Omental fat pad (tissue), 4 donors: Measurements from ENCODE around the gene ATRNL1. TPM values are rescaled to one million over a fixed set of nuclear protein-coding genes. Genes with fewer than 3 reads are reported as not detected.

ENCODE experiments used
- ATAC-seq: fragments of 150-250 bp; one replicate; pipeline ENCODE4 v1.9.1; 2016; ENCODE audit warnings: mild to moderate bottlenecking, moderate library complexity; ENCODE audit not compliant: low FRiP score
- DNase-seq: peaks from one replicate; pipeline ENCODE4 v3.0.0-alpha.2; 2019; ENCODE audit warnings: low spot score
- total RNA-seq, 4 donors: library from RNA; depleted of rRNA; stranded (reverse); fragments of >200 nt; gene quantifications; one replicate each; pipeline ENCODE4 v1.1.0, GENCODE V29; 2016
- TF ChIP-seq, protein P1 (sequence below), 3 donors: fragments of 450-650 bp; IDR thresholded peaks; one replicate each; pipeline ENCODE4 v1.5.1; 2016 to 2017; ENCODE audit warnings: antibody characterized with exemption in 3 of 3, mild to moderate bottlenecking in 3 of 3, moderate library complexity in 2 of 3

The ATRNL1 gene
- total RNA-seq, 4 donors from 2014 or later, result 2.5 to 19.0 (median 4.6) TPM

DNA sequence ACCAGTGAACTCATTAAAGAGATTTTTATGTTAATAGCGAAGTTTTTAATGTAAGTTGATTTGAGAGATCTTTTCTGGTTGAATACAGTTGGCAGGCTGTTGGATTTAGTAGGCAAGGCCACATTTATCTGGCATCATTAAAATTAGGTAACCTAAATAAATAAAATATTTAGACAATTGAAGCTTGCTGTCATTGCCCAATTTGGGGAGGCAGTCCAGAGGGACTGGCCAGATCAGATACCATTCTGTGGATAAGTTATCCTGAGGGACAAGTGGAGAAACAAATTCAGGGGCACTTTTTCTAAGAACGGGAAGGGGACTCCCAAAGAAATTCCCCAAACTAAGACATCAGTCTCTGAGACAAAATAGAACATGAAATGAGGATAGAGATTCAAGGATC lies 782.0 kb downstream of the ATRNL1 start:
- no peak for ATAC-seq
- DNase-seq, result no peak
- TF ChIP-seq, protein P1, sequence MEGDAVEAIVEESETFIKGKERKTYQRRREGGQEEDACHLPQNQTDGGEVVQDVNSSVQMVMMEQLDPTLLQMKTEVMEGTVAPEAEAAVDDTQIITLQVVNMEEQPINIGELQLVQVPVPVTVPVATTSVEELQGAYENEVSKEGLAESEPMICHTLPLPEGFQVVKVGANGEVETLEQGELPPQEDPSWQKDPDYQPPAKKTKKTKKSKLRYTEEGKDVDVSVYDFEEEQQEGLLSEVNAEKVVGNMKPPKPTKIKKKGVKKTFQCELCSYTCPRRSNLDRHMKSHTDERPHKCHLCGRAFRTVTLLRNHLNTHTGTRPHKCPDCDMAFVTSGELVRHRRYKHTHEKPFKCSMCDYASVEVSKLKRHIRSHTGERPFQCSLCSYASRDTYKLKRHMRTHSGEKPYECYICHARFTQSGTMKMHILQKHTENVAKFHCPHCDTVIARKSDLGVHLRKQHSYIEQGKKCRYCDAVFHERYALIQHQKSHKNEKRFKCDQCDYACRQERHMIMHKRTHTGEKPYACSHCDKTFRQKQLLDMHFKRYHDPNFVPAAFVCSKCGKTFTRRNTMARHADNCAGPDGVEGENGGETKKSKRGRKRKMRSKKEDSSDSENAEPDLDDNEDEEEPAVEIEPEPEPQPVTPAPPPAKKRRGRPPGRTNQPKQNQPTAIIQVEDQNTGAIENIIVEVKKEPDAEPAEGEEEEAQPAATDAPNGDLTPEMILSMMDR (IDR thresholded peaks at IDR 0.05), result no peak

DNA sequence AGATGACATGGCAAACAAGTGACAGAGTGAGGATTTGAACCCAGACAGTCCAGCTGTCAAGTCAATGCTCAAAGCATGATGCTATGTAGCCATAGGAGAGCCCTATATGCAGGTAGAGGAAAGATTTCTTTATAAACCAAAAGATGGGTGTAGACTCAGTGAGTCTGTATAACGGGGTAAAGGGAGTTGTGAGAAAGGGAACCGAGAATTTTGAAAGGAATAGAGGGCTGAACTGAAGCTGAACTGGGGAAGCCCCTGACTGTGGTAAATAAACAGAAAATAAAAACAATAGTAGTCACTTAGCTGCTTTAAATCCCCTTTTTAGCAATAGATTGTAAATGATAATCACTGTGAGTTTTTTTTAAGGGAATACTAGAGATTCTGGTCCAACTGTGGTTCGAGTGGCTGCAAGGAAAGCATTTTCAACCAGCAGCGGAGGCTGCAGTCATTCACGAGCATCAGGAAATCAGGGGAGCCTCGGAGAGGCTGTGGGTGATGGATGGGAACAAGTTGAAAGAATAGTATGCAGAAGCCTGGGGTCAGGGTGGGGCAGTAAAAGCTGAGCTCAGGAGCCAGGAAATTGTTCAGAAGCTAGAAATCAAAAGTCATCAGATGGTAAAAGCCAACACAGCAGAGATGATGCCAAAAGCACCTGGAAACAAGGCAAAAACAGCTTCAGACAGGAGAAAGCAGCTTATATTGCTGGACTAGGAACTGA lies 786.4 kb downstream of the ATRNL1 start:
- no peak for ATAC-seq
- TF ChIP-seq, protein P1 (IDR thresholded peaks at IDR 0.05), result no peak
- DNase-seq, result no peak

DNA sequence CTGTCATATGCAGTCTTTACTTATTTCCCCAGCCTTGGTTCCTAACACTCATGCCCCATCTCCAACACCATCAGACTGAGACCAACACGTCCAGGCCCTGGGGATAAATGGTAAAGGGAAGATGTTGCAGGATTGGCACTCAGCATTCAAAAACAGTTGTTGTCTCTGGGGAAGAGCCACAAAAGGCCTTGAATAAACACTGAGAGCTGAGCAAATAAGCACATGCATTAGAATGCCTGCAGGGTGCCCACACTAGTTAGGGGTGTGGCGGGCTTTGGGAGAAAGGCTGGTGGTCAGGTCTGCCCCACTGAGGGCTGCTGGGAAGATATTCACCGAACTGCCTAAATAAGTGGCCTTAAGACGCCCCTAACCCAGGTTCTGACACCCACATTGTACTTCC lies 788.9 kb downstream of the ATRNL1 start:
- ATAC-seq, result no peak
- TF ChIP-seq, protein P1 (IDR thresholded peaks at IDR 0.05), result no peak
- no peak for DNase-seq

DNA sequence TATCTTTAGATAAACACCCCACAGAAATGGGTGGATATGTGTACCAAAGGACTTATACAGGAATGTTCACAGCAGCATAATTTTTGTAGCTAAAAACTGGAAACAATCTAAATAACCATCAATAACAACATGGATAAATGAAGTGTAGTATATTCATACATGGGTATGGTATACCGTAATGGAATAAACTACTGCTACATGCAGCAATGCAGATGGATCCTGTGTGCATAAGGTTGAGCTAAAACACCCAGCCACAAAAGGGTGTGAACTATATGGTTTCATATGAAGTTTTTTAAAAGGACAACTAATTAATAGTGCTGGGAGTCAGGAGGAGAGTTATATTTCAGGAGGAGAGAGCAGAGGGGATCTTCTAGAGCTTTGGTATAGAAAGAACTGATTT lies 790.2 kb downstream of the ATRNL1 start:
- TF ChIP-seq, protein P1 (IDR thresholded peaks at IDR 0.05), result no peak
- DNase-seq (no peak), ATAC-seq (no peak)

DNA sequence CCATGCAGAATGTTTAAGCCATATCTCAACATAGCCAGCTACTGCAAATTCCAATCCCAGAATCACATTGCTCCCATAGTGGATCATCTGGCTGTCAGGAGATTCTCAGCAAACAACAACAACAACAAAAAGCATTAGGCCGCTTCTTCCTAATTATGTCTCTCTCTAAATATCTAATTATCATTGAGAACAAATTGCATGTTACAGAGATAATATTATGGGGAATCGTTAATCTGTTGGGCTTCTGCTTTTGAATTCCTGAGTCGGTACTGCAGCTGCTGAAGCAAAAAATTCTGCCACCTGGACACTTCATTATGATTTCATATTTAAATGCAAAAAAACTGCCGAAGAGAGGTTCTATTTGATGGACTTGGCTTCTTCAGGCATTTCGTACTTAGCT lies 791.2 kb downstream of the ATRNL1 start:
- DNase-seq (no peak), ATAC-seq (no peak)
- TF ChIP-seq, protein P1 (IDR thresholded peaks at IDR 0.05), result no peak

DNA sequence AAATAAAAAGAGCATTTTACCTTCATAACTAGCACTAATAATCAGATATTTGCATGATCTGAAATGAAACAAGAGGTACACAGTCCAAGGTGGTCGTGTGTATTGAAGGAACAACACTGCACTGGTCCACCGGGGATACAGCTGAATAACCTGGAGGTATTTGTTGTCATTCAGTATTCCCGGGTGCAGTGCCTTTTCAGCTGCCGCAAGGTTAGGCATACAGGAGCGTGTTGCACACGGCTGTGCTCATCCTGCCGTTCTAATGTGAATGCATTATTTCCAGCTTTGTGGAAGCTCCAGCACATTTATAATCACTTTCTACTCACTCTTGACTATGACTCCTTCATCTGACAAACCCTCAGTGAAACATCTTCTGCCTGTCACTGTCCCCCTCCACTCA lies 802.0 kb downstream of the ATRNL1 start:
- DNase-seq (no peak), ATAC-seq (no peak)
- TF ChIP-seq, protein P1 (IDR thresholded peaks at IDR 0.05), result no peak

DNA sequence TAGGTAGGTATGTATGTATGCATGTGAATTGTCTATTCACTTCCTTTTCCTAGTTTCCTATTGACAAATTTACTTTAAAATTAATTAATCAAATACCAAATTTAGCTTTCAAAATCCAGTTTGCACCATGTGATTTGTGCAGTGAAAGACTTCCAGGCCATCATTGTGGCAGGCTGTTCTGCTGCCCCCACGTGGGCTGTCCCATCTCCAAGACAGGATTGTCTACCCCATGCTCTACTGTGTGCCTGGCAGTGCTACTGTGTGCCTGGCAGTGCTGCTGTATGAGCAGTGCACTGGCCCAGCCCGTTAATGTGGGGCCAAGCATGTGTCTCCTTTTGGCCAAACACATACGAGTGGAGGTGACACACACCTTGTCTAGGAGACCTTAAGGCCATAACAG lies 805.1 kb downstream of the ATRNL1 start:
- no peak for DNase-seq
- ATAC-seq, result no peak
- TF ChIP-seq, protein P1 (IDR thresholded peaks at IDR 0.05), result no peak
